ENCODE data around the gene NOL3. TPM values are rescaled to one million over a fixed set of nuclear protein-coding genes. Genes with fewer than 3 reads are reported as not detected.
A peak's percentile ranks its signal among the peaks of the same experiment; 100 is the strongest.

The NOL3 gene
- total and polyA plus RNA-seq, 9 of the 15 experiments (the other 6 are each of a cell fraction or from before 2014, with no cell fraction given), result 0.45 to 14.0 (median 5.4) TPM

DNA sequence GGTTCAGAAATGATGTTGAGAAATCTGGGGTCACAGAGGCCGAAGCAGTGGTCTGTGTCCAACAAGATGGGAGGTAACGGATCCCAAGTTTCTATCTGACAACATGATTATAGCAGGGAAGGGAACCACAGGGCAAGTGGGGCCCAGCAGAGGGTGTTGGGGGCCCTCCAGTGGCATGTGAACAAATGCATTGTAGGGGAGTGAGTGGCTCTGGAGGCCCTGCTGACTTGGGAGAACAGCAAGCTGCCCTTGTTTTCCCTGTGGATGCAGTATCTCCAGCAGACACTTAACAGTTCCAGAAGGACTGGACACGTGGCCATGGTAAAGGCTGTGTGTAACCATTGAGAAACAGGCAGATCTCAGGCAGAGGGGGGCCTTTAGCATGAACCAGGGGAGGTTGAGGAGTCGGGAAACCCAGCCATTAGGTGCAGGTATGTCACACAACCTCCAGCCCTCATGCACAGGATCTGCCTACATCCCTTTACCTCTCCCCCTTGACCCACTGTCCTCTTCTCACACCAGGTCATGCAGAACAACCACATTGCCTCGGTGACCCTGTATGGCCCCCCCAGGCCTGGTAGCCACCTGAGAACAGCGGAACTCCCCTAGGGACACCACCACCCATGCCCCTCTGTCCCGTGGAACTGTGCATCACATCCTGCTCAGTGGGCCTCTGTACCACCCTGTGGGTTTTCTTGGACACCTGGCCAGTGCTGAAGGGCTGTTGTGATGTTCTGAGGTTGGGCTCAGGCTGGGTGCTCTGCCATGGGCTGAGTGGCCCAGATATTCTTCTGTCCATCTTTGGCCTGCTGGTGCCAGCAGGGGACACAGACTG lies 23.6 kb upstream of the NOL3 start (continued):
- TF ChIP-seq RAD21 (CRISPR knock-in tag; conservative IDR thresholded peaks at IDR 0.05 in 1 of 2, IDR thresholded peaks at IDR 0.05 in 1 of 2) (0 out of 4 replicates have a peak, but pooled peaks of 1 of the 2 experiments have one; percentile 16), MEF2D (tag; conservative IDR thresholded peaks at IDR 0.05; ENCODE audit: low read depth) (no peak), TFAM (CRISPR knock-in tag; conservative IDR thresholded peaks at IDR 0.05) (no peak), PTRF (tag; IDR thresholded peaks at IDR 0.05) (no peak)
- TF ChIP-seq, protein P1, sequence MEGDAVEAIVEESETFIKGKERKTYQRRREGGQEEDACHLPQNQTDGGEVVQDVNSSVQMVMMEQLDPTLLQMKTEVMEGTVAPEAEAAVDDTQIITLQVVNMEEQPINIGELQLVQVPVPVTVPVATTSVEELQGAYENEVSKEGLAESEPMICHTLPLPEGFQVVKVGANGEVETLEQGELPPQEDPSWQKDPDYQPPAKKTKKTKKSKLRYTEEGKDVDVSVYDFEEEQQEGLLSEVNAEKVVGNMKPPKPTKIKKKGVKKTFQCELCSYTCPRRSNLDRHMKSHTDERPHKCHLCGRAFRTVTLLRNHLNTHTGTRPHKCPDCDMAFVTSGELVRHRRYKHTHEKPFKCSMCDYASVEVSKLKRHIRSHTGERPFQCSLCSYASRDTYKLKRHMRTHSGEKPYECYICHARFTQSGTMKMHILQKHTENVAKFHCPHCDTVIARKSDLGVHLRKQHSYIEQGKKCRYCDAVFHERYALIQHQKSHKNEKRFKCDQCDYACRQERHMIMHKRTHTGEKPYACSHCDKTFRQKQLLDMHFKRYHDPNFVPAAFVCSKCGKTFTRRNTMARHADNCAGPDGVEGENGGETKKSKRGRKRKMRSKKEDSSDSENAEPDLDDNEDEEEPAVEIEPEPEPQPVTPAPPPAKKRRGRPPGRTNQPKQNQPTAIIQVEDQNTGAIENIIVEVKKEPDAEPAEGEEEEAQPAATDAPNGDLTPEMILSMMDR (IDR thresholded peaks at IDR 0.05 in 2 of 3, conservative IDR thresholded peaks at IDR 0.05 in 1 of 3; ENCODE audit: insufficient read depth in 2 of 3, low read depth in 1 of 3, low read length in 3 of 3), result peak in 1 of 3 experiments; percentile 21; a peak in 2 of 6 replicates

- H3K27ac ChIP-seq (ENCODE audit: extremely low read depth, low read depth, low read length), result no peak overlapping the region
- ChIA-PET POLR2A (no interaction called here), CTCF (ENCODE audit: low intra/inter-chr PET ratio) (no interaction called here)
- WGBS (ENCODE audit: insufficient coverage, low coverage, missing lambda C conversion rate), result 93% methylated on average over 4 of the region's 4 CpGs
- H3K9ac ChIP-seq (ENCODE audit: insufficient read depth in 1 of 2, low read depth in 2 of 2, low read length in 2 of 2), result no peak overlapping the region
- peaks cover 62% of the 10 kb centered on the region for H3K36me3 ChIP-seq (ENCODE audit: control insufficient read depth, insufficient read depth, low read length)
- H3K4me3 ChIP-seq, result no peak overlapping the region
- in situ Hi-C loops (cut with MboI), result no loop called here
- peaks cover 0 to 26% of the 10 kb centered on the region in 2 experiments; a peak in 2 of 5 replicates for H3K4me1 ChIP-seq (replicated peaks in 1 of 2; ENCODE audit: control insufficient read depth in 2 of 2, insufficient read depth in 2 of 2, low read length in 2 of 2)
- intact Hi-C loops (cut with micrococcal nuclease), result no loop called here
- DNase-seq (ENCODE audit: extremely low read depth in 1 of 4, low spot score in 3 of 4) (no peak), FAIRE-seq (no peak), ATAC-seq (no peak)
- no peaks in the 10 kb centered on the region for H3K9me3 ChIP-seq (replicated peaks; ENCODE audit: control insufficient read depth, insufficient read depth, low read depth, low read length)
- no peak for TF ChIP-seq PURB (CRISPR knock-in tag; IDR thresholded peaks at IDR 0.05; ENCODE audit: low read depth)
- TF ChIP-seq CEBPB (tag; IDR thresholded peaks at IDR 0.05), result peak; percentile 19; the same call in 1 of the 2 replicates
- no TSS peak for BruUV-seq (replicated peaks)
- H3K9me1 ChIP-seq (ENCODE audit: control insufficient read depth, insufficient read depth, low read length), result no peaks in the 10 kb centered on the region
- H3K4me2 ChIP-seq (ENCODE audit: insufficient read depth, low read length), result no peak overlapping the region
- no peaks in the 10 kb centered on the region for H3K27me3 ChIP-seq (ENCODE audit: control insufficient read depth in 2 of 2, insufficient read depth in 2 of 2, low read length in 2 of 2)
- H3K79me2 ChIP-seq (ENCODE audit: control insufficient read depth, insufficient read depth, low read length), result no peaks in the 10 kb centered on the region
- no peaks in the 10 kb centered on the region for H4K20me1 ChIP-seq (replicated peaks; ENCODE audit: control insufficient read depth, insufficient read depth, low read length)
- no peak overlapping the region for H2AFZ ChIP-seq (ENCODE audit: low read depth, low read length)
Observed at GRCh38 chr16:67147437-67148140, 22.7 kb upstream of the NOL3 start.
